ENCODE data around the gene VMP1.
"Not testable (repeated sequence)": the region's sequence is repeated elsewhere in the genome, so short reads cannot be mapped to it uniquely, and the experiment has no call there.

The VMP1 gene

DNA sequence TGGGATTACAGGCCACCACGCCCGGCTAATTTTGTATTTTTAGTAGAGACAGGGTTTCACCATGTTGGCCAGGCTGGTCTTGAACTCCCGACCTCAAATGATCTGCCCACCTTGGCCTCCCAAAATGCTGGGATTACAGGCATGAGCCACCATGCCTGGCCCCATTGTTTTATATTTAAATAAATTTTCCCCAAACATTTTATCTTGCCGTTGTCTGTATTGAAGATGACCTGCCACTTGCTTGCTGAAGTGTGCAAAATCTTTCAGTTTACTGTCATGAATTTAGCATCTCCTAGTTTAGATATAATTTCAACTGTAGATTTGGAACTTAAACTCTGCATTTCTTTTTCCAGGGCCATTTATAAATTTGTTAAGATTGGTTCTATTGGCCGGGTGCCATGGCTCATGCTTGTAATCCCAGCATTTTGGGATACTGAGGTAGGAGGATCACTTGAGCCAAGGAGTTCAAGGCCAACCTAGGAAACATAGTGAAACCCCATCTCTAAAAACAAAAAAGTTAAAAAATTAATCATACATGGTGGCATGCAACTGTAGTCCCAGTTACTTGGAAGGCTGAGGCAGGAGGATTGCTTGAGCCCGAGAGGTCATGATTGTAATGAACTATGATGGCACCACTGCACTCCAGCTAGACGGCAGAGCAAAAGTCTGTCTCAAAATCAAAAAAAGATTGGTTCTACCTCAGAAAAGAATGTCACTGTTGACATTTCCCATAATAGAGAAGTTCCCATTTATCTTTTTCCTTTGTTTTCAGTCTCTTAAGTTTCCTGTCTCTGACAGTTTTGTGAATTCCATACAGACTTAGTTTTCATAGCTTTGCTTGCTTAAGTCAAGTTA is 84.4 kb downstream of the VMP1 start:
- Histone ChIP-seq H3K9ac (ENCODE audit: low read depth, low read length) (no peak overlapping the region), H3K4me2 (ENCODE audit: insufficient read depth, low read length) (no peak overlapping the region), H4K20me1 (ENCODE audit: insufficient read depth, low read length) (no peaks in the 10 kb centered on the region), H3K36me3 (ENCODE audit: insufficient read depth, low read length) (peaks cover 8% of the 10 kb centered on the region), H3K9me3 (ENCODE audit: insufficient read depth, low read length, severe bottlenecking) (no peaks in the 10 kb centered on the region), H3K79me2 (ENCODE audit: insufficient read depth, low read length) (peaks cover 6% of the 10 kb centered on the region), H3K4me3 (ENCODE audit: low read depth in 1 of 2, low read length in 2 of 2) (no peak overlapping the region), H3K27ac (ENCODE audit: low read length) (no peak overlapping the region), H3K27me3 (ENCODE audit: insufficient read depth, low read length, poor library complexity) (no peaks in the 10 kb centered on the region), H2AFZ (ENCODE audit: low read depth, low read length) (no peak overlapping the region), H3K4me1 (ENCODE audit: insufficient read depth, low read length) (peaks cover 17% of the 10 kb centered on the region)
- ATAC-seq (ENCODE audit: insufficient read depth, low read depth): no peak
- DNase-seq: no peak
- TF ChIP-seq, protein P1, sequence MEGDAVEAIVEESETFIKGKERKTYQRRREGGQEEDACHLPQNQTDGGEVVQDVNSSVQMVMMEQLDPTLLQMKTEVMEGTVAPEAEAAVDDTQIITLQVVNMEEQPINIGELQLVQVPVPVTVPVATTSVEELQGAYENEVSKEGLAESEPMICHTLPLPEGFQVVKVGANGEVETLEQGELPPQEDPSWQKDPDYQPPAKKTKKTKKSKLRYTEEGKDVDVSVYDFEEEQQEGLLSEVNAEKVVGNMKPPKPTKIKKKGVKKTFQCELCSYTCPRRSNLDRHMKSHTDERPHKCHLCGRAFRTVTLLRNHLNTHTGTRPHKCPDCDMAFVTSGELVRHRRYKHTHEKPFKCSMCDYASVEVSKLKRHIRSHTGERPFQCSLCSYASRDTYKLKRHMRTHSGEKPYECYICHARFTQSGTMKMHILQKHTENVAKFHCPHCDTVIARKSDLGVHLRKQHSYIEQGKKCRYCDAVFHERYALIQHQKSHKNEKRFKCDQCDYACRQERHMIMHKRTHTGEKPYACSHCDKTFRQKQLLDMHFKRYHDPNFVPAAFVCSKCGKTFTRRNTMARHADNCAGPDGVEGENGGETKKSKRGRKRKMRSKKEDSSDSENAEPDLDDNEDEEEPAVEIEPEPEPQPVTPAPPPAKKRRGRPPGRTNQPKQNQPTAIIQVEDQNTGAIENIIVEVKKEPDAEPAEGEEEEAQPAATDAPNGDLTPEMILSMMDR (IDR thresholded peaks at IDR 0.05; ENCODE audit: borderline replicate concordance, extremely low read depth, low read length, poor library complexity, severe bottlenecking): no peak
- no peak for TF ChIP-seq EZH2 (IDR thresholded peaks at IDR 0.05; ENCODE audit: borderline replicate concordance, low read depth, low read length, severe bottlenecking)

DNA sequence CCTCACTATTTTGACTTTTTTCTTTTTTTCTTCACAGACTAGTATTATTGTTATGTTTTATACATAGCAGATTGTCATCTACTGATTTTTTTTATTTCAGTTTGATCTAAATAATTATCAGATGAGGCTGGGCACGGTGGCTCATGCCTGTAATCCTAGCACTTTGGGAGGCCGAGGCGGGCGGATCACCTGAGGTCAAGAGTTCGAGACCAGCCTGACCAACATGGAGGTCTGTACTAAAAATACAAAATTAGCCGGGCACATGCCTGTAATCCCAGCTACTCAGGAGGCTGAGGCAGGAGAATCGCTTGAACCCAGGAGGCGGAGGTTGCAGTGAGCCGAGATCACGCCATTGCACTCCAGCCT is 85.0 kb downstream of the VMP1 start:
- peaks cover 10% of the 10 kb centered on the region for H3K4me1 ChIP-seq (ENCODE audit: insufficient read depth, low read length)
- H3K9me3 ChIP-seq (ENCODE audit: insufficient read depth, low read length, severe bottlenecking); H3K4me2 ChIP-seq (ENCODE audit: insufficient read depth, low read length); H3K27ac ChIP-seq (ENCODE audit: low read length); H3K9ac ChIP-seq (ENCODE audit: low read depth, low read length); H3K36me3 ChIP-seq (ENCODE audit: insufficient read depth, low read length); ATAC-seq (ENCODE audit: insufficient read depth, low read depth); H2AFZ ChIP-seq (ENCODE audit: low read depth, low read length); H3K4me3 ChIP-seq (ENCODE audit: low read depth in 1 of 2, low read length in 2 of 2); H3K27me3 ChIP-seq (ENCODE audit: insufficient read depth, low read length, poor library complexity); DNase-seq; H3K79me2 ChIP-seq (ENCODE audit: insufficient read depth, low read length); H4K20me1 ChIP-seq (ENCODE audit: insufficient read depth, low read length): not testable (repeated sequence)

DNA sequence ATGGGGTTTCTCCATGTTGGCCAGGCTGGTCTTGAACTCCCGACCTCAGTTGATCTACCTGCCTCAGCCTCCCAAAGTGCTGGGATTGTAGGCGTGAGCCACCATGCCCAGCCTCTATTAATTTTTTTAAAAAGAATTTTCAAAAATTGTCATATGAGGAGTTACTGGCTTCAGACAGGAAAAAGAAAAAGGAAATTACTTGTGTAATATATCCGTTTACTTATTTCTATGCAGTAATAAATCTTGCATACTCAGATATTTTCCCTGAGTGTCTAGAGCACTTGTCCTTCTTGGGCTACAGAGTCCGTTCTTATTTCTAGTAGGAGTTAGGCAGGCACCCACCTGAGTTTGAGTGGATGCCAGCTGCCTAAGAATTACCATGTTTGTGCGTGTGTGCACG is 85.8 kb downstream of the VMP1 start:
- no peak for DNase-seq
- no peaks in the 10 kb centered on the region for H3K9me3 ChIP-seq (ENCODE audit: insufficient read depth, low read length, severe bottlenecking)

DNA sequence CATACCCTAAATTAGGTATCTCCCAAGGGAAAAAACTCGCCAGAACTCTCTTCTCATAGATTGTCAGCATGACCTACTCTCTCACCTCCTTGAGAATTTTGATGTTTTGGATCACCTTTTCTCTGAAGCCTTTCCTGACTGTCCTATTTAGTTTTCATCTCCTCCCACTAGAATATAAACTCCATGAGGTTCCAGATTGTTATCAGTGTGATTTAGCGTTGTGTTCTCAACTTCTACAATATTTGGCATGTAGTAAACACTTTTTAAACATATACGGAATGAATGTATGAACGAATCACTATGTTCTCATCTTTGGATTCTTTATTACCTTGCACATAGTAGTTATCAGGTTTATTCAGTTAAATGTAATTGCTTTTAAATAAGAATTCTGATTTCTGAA is 88.7 kb downstream of the VMP1 start:
- H4K20me1 ChIP-seq (ENCODE audit: insufficient read depth, low read length): no peaks in the 10 kb centered on the region

More for the DNA sequence above, 85.8 kb downstream of the VMP1 start:
- Histone ChIP-seq H3K4me1 (ENCODE audit: insufficient read depth, low read length) (peaks cover 3% of the 10 kb centered on the region), H3K27ac (ENCODE audit: low read length) (no peak overlapping the region), H3K9ac (ENCODE audit: low read depth, low read length) (no peak overlapping the region), H4K20me1 (ENCODE audit: insufficient read depth, low read length) (no peaks in the 10 kb centered on the region), H3K4me2 (ENCODE audit: insufficient read depth, low read length) (no peak overlapping the region), H2AFZ (ENCODE audit: low read depth, low read length) (no peak overlapping the region), H3K27me3 (ENCODE audit: insufficient read depth, low read length, poor library complexity) (no peaks in the 10 kb centered on the region), H3K36me3 (ENCODE audit: insufficient read depth, low read length) (peaks cover 8% of the 10 kb centered on the region), H3K79me2 (ENCODE audit: insufficient read depth, low read length) (peaks cover 2% of the 10 kb centered on the region), H3K4me3 (ENCODE audit: low read depth in 1 of 2, low read length in 2 of 2) (no peak overlapping the region)
- TF ChIP-seq EZH2 (IDR thresholded peaks at IDR 0.05; ENCODE audit: borderline replicate concordance, low read depth, low read length, severe bottlenecking): no peak
- TF ChIP-seq, protein P1 (IDR thresholded peaks at IDR 0.05; ENCODE audit: borderline replicate concordance, extremely low read depth, low read length, poor library complexity, severe bottlenecking): no peak
- ATAC-seq (ENCODE audit: insufficient read depth, low read depth): no peak

More for the DNA sequence above, 88.7 kb downstream of the VMP1 start:
- H3K9me3 ChIP-seq (ENCODE audit: insufficient read depth, low read length, severe bottlenecking): no peaks in the 10 kb centered on the region
- TF ChIP-seq, protein P1 (IDR thresholded peaks at IDR 0.05; ENCODE audit: borderline replicate concordance, extremely low read depth, low read length, poor library complexity, severe bottlenecking): no peak
- TF ChIP-seq EZH2 (IDR thresholded peaks at IDR 0.05; ENCODE audit: borderline replicate concordance, low read depth, low read length, severe bottlenecking): no peak
- no peak overlapping the region for H3K9ac ChIP-seq (ENCODE audit: low read depth, low read length)
- H3K4me2 ChIP-seq (ENCODE audit: insufficient read depth, low read length): no peak overlapping the region
- no peak for DNase-seq
- no peak overlapping the region for H3K4me3 ChIP-seq (ENCODE audit: low read depth in 1 of 2, low read length in 2 of 2)
- H3K4me1 ChIP-seq (ENCODE audit: insufficient read depth, low read length): no peaks in the 10 kb centered on the region
- H2AFZ ChIP-seq (ENCODE audit: low read depth, low read length): no peak overlapping the region
- no peaks in the 10 kb centered on the region for H3K79me2 ChIP-seq (ENCODE audit: insufficient read depth, low read length)
- peaks cover 8% of the 10 kb centered on the region for H3K36me3 ChIP-seq (ENCODE audit: insufficient read depth, low read length)
- ATAC-seq (ENCODE audit: insufficient read depth, low read depth): no peak
- H3K27ac ChIP-seq (ENCODE audit: low read length): no peak overlapping the region
- H3K27me3 ChIP-seq (ENCODE audit: insufficient read depth, low read length, poor library complexity): no peaks in the 10 kb centered on the region
